COLO829 (cell line): Measurements from ENCODE around the gene RAB9A.
A peak's percentile ranks its signal among the peaks of the same experiment; 100 is the strongest.
"Not testable (repeated sequence)": the region's sequence is repeated elsewhere in the genome, so short reads cannot be mapped to it uniquely, and the experiment has no call there.

Source experiments
- DNase-seq: peaks from one replicate; pipeline ENCODE4 v3.0.0; 2012; ENCODE audit warnings: low spot score

RAB9A gene

DNA sequence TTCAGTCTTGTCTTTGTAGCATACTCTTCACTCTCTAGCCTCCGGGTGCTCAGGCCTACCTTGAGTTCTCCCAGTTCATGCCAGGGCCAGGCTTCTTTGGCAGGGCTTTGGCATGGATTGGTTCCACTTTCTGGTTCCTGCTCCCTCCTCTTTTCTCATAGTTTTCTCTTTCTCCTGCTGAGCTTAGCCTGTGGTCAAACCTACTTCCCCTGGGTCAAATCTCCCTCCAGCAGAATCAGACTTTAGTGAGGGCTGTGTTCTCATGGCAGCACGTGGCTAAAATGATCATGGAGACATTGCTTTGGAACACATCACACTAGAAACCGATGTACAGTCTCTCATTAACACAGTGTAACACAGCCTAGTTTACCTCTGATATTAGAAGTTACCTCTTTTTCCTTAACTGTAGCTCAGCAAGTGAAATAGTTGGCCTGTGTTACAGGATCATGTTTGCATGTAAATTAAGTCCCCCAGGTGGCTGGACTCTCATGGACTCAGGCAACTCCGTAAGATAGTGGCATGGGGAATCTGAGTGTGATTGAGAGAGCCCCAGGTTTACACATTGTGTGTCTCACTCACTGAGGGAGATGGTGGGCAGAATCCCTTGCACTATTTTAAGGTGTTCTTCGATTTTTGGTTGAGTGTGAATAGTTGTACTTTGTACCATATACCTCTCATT is 13.3 kb downstream of the RAB9A start:
- DNase-seq = no peak

DNA sequence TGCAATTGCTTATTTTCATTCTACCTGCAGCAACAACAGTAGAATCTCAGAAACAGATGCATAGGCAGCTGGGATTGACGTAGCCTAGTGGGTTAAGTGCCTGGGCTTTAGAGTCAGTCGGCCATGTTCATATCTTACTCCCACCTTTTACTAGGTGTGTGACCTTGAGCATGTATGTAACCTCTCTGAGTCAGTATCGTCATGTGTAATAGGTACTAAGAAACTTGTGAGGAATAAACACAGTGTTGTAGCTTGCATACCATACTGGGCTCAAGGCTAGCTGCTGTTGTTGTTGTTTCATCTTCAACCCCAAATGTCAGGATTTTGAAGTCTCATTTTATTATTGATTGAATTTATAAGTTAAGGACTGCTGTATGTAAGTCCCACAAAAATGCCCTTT is 14.2 kb downstream of the RAB9A start:
- DNase-seq = no peak

DNA sequence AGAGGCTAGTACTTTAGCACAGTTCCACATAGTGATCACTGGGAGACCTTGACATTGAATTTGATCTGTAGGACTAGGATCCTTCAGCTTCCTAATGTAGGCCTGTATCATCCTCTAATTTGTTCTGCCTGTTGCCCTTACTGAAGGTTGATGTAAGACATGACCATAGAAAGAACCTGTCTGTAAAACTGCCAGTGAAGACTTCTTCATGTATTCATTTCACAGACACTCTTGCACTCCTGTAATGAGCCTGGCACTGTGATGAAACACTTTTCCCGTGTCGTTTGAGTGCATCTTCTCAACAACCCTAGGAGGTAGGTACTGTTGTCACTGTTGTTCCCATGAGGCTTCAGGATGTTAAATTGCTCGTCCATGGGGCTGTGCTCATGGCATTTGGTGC is 14.7 kb downstream of the RAB9A start:
- DNase-seq = no peak

DNA sequence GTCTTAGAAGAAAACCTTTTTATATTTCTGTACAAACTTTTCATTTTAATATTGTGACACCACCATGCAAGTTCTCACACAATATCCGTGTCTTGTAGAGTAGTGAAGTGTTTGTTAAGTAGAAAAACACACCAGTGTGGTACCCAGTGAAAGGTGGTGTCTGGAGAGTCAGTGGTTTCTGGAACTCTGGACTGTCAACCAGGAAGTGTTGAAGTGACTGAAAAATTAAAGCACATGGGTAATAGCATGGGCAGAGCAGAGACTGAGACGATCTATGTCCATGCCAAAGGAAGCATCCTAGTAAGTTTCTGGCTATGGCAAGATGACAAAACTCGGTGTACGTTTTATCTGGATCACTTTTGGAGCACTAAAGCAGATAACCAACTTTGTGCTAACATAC is 22.2 kb downstream of the RAB9A start:
- DNase-seq = no peak

DNA sequence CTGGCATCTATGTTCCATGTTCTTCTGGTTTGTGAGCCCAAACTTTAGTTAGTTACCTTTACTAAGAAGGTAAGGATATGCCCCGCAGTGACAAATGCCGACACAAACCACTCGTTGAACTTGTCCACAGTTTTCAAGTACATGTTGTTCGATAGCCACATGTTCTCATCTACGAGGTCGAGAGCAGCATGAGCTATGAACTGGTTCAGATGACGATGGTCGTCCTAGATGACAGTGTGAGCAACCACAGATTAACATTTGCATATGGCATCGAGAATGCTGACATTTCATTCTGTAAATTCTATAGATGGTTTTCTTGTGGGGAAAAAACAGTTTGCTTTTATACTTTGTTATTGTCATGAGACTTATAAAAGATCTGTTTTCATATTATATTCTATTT is 27.5 kb downstream of the RAB9A start:
- no peak for DNase-seq

DNA sequence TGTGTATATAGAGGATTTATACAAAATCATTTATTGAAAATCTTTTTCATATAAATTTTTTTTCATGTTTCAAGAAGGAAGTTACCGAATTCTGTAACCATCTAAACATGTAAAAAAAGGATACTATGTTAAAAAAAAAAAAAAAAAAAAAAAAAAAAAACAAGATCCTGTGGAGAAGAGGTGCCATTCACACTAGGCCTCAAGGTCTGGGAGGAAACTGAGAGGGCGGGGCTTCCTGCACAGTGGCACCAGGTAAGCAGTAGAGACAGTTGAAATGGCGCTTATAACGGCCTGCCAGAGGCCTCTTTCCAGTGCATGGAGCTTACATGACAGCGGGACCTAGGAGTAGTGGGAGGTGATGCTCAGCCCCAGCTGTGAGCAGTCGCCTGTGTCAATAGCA is 28.0 kb downstream of the RAB9A start:
- no peak for DNase-seq

DNA sequence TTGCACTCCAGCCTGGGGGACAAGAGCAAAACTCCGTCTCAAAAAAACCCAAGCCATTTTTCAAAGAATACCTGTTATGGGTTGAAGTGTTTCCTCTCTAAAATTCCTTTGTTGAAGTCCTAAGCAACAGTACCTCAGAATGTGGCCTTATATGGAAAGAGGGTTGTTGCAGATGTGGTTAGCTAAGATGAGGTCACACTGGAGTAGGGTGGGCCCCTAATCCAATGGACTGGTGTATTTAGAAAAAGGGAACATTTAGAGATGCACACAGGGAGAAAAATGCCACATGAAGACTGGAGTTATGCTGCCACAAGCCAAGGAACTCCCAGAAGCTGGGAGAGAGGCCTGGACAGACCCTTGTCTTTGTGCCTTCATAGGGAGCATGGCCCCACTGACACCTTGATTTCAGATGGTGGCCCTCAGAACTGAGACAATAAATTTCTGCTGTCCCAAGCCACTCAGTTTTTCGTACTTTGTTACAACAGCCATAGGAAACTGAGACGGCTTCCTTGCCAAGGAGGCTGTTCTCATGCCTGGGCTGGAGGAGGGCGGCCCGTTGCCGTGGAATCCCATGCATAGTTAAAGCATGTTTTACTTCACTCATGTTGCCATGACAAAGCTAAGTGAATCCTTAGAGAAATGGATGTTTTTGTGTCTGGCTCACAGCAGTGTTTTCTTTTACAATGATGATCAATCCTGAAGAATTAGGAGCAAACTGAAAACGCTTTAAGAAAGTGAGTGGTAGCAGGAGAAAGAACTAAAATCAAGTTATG is 29.0 kb downstream of the RAB9A start:
- DNase-seq = no peak

DNA sequence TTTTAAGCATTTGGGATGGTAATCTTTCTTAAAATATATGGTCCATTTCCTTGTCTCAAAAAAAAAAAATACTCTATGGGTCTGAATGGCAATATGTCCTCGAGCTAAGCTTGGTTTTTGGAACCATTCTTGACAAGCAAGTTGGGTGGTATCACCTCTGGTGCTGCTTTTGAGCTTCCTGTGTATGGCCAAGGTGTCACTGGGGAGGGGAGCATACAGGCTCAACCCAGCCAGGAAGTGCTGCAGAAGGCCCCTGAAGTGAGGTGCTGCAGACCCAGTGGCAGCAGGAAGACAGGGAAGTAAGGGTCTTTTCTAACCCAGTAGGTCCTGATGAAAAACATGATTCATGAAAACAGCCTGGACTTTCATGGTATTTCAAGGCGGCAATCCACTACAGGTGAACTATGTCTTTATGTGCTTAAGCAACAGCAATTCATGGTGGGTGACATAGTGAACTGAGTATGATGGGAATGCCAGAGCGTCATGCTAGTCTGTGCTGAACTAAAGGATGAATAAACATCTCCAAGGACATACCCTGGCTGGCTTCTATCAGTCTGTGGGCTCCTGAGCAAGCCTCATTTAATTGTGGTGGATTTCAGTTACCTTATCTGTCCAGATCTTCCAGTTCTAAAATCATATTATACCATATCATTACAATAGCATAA is 30.4 kb downstream of the RAB9A start:
- DNase-seq = no peak

DNA sequence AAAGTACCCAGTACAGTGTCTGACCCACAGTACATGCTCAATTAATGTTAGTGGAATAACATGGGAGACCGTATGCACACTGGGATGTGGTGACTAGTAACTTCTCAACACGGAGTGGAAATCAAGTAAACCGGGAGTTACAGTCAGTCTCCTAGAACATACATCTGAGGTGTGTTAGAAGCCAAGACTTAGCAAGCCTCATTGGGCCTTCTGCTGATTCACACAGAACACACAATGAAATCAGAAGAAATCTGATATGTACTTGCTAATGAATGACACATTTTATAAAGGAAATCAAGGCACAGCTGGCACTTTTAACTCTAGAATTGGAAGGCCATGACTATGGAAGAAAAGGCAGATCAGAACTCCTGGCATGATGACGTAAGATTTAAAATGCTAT is 32.4 kb downstream of the RAB9A start:
- no peak for DNase-seq

DNA sequence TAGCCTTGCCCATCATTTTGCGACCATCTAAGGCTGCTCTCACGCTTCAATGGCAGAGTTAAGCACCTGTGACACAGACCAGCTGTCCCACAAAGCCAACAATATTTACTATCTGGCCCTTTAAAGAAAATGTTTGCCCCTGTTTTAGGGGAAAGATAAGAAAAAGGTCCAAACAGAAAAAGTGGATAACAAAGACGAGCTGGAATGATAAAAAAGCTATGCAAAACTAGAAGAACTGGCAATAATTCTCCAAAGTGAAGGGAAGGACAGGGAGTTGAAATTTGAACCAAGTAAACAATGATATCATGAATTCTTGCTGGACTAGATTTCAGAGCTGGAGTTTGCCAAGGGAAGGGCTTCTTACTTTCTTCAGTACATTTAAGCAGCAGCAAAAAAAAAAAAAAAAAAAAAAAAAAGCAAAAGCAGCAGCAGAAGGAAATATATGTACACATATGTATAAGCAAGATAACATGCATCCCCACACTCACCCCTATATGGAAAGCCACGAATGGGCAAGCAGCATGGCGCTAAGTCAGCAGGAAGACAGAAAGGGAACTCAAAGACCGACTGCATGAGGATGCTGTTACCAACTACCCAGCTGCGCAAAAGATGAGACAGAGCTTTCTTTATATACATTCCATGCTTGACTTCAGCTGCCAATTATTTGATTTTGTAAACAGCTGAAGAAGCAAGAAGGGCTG is 33.0 kb downstream of the RAB9A start:
- no peak for DNase-seq

DNA sequence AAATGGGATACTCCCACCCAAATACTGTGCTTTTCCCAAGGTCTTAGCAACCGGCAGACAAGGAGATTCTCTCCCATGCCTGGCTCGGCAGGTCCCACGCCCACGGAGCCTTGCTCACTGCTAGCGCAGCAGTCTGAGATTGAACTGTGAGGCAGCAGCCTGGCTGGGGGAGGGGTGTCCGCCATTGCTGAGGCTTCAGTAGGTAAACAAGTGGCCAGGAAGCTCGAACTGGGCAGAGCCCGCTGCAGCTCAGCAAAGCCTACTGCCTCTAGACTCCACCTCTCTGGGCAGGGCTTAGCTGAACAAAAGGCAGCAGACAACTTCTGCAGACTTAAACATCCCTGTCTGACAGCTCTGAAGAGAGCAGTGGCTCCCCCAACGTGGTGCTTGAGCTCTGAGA is 36.0 kb downstream of the RAB9A start:
- not testable (repeated sequence) for DNase-seq

DNA sequence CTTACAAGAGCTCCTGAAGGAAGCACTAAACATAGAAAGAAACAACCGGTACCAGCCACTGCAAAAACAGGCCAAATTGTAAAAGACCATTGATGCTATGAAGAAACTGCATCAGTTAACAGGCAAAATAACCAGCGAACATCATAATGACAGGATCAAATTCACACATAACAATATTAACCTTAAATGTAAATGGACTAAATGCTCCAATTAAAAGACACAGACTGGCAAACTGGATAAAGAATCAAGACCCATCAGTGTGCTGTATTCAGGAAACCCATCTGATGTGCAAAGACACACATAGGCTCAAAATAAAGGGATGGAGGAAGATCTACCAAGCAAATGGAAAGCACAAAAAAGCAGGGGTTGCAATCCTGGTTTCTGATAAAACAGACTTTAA is 37.7 kb downstream of the RAB9A start:
- DNase-seq = not testable (repeated sequence)

DNA sequence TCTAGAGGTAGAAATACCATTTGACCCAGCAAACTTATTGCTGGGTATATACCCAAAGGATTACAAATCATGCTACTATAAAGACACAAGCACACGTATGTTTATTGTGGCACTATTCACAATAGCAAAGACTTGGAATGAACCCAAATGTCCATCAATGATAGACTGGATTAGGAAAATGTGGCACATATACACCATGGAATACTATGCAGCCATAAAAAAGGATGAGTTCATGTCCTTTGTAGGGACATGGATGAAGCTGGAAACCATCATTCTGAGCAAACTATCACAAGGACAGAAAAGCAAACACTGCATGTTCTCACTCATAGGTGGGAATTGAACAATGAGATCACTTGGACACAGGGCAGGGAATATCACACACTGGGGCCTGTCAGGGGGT is 41.6 kb downstream of the RAB9A start:
- not testable (repeated sequence) for DNase-seq

DNA sequence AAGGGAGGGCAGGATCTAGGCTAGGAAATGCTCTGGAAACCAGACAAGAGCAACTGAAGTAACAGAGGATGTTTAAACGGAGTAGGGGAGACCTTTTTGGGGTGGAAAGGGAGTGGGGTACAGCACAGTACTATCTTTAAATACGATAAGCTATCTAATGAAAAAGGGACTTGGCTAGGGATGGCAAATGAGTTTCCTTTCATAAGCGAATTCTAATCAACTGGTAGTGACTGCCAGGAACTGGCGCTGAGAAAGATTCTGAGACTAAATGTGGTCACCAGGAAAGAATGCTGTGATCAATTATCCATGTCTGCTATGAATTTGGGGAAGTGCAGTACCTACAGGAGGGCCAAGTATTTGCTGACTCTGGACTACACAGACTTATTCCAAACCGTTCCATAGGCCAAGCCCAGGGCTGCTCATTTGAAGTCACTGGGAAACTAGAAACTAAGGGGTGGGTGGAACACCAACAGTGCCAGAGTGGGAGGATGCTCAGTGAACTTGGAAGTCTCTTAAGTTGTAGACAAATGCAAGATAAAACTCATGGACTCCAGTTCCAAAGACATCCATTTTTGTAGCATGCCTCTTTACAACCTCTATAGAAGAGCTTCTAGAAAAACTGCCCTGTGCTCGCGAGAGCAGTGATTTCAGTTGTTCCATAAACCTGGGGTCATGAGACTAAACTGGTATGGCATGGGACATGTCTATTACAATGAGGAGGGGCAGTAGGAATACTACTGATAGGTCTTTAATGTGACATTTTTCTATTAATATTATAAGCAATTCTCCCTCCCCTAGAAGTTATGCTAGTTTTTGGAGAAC is 43.5 kb downstream of the RAB9A start:
- no peak for DNase-seq

DNA sequence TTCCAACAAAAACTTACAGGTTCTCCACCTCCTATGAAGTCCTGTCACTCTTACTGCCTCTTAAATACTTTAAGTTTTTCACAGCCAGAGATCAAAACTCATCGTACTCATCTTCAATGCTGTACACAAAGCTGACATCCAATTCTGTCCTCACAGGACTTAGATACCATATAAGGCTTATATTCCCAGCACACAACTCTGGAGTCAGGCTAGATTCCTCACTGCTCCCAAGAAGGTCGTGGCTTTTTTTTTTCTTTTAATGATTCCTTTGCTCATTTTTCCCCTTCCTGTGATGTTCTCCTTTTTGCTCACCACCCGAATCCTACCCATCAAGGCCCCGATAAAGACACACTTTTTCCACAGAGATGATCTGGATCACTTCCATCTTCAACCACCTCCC is 44.6 kb downstream of the RAB9A start:
- DNase-seq = no peak

DNA sequence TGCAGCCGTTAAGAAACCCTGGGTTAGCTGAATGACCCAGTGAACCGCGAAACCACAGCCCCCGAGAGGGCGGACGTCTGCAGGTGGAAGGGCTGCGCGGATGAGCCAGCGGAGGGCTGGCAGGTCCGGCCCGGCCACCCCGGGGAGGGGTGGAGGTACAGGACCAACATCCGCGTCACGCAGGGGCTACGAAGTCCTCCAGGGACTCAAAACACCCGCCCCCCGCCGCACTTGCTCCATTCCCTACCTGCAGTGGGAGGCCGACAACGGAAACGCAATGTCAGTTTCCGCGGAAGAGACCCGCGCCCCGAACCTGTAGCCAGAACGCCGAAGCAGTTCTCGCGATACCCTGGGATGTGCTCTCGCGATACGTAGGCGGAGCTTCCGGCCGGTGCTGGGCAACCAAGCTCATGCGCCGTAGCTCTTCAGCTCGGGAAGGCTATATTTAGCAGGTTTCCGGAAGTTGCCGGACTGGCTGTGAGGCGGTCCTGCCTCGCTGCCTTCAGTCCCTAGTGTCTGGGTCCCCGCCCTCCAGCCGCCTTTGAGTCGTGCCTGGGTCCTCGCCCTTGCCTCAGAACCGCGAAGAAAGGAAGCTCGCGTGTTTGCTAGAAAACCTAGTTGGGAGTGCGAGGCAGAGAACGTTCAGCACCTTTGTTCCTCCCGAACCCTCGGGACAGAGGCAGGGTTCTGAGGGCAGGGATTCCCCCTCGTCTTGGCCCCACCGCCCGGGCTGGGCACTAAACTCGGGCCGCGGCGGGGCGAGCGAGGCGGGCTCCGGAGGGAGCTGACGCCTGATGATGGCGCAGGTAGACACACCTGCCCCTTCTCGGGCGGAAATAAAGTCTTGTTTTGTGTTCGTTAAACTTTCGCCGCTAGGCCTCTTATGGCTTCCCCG is 45.6 kb downstream of the RAB9A start, which contains the start of the genes OFD1 and TRAPPC2:
OFD1 (plus strand) TSS at position 471 of the 895 bp plus-strand sequence; CDS start at position 795, 324 bp downstream.
TRAPPC2 (minus strand) TSS at position 343 of the 895 bp plus-strand sequence. CDS start 14,657 bp downstream, outside the sequence.
- DNase-seq = peak; percentile 97

DNA sequence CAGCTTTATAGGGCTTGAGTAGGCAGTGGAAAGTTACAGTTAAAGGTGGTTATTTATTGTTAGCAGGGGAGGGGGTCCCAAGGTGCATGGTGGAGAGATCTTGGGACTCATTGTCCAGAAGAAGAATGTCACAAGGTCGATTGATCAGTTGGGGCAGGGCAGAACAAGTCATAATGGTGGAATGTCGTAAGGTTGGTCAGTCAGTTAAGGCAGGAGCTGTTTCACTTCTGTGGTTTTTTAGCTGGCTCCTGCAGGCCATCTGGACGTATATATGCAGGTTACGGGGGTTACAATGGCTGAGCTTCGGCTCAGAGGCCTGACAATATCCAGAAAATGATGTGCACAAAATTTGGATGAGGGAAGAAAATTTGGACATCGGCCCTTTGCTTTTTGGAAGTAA is 52.8 kb downstream of the RAB9A start:
- no peak for DNase-seq

DNA sequence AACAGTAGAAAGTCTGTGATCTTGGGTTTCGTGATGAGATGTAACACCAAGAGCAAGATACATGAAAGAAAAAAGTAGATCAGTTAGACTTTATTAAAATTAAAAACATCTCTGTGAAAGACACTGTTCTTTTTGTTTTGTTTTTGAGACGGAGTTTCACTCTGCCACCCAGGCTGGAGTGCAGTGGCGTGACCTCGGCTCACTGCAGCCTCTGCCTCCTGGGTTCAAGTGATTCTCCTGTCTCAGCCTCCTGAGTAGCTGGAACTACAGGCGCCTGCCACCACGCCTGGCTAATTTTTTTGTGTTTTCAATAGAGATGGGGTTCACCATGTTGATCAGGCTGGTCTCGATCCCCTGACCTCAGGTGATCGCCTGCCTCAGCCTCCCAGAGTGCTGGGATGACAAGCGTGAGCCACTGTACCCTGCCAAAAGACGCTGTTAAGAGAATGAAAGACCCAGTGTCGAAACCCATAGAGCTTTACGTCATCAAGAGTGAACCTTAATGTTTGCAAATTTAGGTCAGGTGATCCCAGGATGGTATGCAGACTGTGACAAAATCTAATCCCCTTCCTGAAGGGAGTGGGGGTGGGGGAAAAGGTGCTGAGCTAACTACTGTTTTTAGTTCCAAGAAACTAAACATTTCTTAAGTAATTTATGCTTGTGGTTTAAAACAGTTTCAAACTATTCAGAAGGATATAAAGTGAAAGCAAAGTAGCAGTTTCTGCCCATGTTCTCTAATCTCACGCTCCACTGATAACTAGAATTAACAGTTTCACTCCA is 53.7 kb downstream of the RAB9A start:
- no peak for DNase-seq

DNA sequence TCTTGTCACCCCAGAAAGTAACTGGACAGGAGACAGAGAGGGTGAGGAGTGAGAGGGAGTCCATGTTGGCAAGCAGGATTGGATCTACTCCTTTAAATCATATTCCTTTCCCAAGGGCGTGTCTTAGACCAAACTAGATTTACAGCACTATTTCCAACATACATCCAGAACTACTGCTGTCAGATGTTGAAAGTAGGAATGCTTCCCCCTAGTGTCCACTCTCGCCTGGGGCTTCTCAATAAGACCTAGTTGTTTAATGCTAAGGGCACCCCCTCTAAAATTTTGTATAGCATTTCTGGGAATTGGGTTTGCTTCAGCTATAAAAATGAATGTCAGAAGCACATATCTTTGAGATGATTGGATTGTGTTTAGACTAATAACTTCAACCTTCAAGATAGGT is 58.9 kb downstream of the RAB9A start:
- no peak for DNase-seq

DNA sequence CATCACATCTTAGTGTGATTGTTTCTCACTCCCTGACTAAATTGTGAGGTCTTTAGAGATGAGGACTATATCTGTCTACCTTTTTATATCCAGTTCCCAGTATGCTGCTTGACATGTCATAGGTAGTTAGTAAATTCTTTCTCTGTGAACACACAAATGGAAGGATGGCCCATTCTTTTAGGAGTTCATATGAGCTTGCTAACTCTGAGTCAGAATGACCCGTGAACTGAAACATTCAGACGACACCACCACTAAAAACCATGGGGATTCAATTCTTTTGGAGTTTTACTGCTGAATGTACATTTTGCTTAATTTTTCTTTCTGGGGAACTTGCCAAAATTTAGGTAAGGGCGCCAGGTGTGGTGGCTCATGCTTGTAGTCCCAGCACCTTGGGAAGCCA is 59.6 kb downstream of the RAB9A start:
- DNase-seq = no peak
